Neural cell (in vitro differentiated cells): Measurements from ENCODE around the gene RMC1. TPM values are rescaled to one million over a fixed set of nuclear protein-coding genes. Genes with fewer than 3 reads are reported as not detected.

Source experiments
- H2AFZ ChIP-seq: fragments of 200-600, 300-800 bp; sonication (generic), shearing (Covaris generic); 2 replicates; pipeline ENCODE4 v1.6.0; 2014; ENCODE audit warnings: low read depth, mild to moderate bottlenecking, antibody characterized with exemption, low read length, moderate library complexity
- H3F3A ChIP-seq: fragments of 200-600 bp; shearing (Covaris generic); 2 replicates; pipeline ENCODE4 v1.6.1; 2016; ENCODE audit warnings: mild to moderate bottlenecking, moderate library complexity, mixed read lengths, antibody characterized with exemption, low read length; ENCODE audit not compliant: insufficient read depth, poor library complexity, severe bottlenecking
- H3K27ac ChIP-seq: fragments of 200-600, 300-800 bp; sonication (generic), shearing (Covaris generic); 2 replicates; pipeline ENCODE4 v1.5.1; 2014; ENCODE audit warnings: mild to moderate bottlenecking, low read length, moderate library complexity
- H3K27me3 ChIP-seq: fragments of 300-800, 200-600 bp; sonication (generic), shearing (Covaris generic); 2 replicates; pipeline ENCODE4 v1.6.0; 2014; ENCODE audit warnings: mild to moderate bottlenecking, low read depth, low read length, moderate library complexity; ENCODE audit not compliant: insufficient read depth
- H3K36me3 ChIP-seq: fragments of 300-800, 200-600 bp; sonication (generic), shearing (Covaris generic); 2 replicates; pipeline ENCODE4 v1.5.1; 2014; ENCODE audit warnings: mild to moderate bottlenecking, antibody characterized with exemption, low read length, moderate library complexity; ENCODE audit not compliant: insufficient read depth
- H3K4me2 ChIP-seq: fragments of 300-800, 200-600 bp; sonication (generic), shearing (Covaris generic); 2 replicates; pipeline ENCODE4 v1.6.0; 2014; ENCODE audit warnings: mild to moderate bottlenecking, low read length
- H3K4me3 ChIP-seq: fragments of 300-800, 200-600 bp; sonication (generic), shearing (Covaris generic); 2 replicates; pipeline ENCODE4 v1.5.1; 2014; ENCODE audit warnings: mild to moderate bottlenecking, low read length, moderate library complexity
- H3K79me2 ChIP-seq: fragments of 200-600 bp; shearing (Covaris generic); replicated peaks from 2 replicates; pipeline ENCODE4 v1.6.0; 2014; ENCODE audit warnings: mild to moderate bottlenecking, low read length, moderate library complexity; ENCODE audit not compliant: insufficient read depth
- H3K9ac ChIP-seq: fragments of 300-800, 200-600 bp; sonication (generic), shearing (Covaris generic); 2 replicates; pipeline ENCODE4 v1.6.1; 2016; ENCODE audit warnings: mild to moderate bottlenecking, low read length, mixed read lengths
- H3K9me2 ChIP-seq: fragments of 200-600 bp; shearing (Covaris generic); 2 replicates; pipeline ENCODE4 v1.6.1; 2016; ENCODE audit warnings: mild to moderate bottlenecking, low read length, mixed read lengths; ENCODE audit not compliant: insufficient read depth
- H3K9me3 ChIP-seq: fragments of 200-600, 300-800 bp; sonication (generic), shearing (Covaris generic); 2 replicates; pipeline ENCODE4 v1.6.1; 2016; ENCODE audit warnings: mild to moderate bottlenecking, mixed run types, low read length, moderate library complexity, mixed read lengths
- H4K20me1 ChIP-seq: fragments of 200-600 bp; shearing (Covaris generic); 2 replicates; pipeline ENCODE4 v1.6.1; 2016; ENCODE audit warnings: mild to moderate bottlenecking, mixed run types; ENCODE audit not compliant: insufficient read depth
- EP300 ChIP-seq: fragments of 450-650 bp; conservative IDR thresholded peaks from 2 replicates; pipeline ENCODE4 v1.6.1; 2014; ENCODE audit warnings: antibody characterized with exemption, mild to moderate bottlenecking, moderate library complexity; ENCODE audit not compliant: poor library complexity, severe bottlenecking
- EZH2 ChIP-seq: fragments of 200-600, 300-800 bp; shearing (Covaris generic), sonication (generic); IDR thresholded peaks from 2 replicates; pipeline ENCODE4 v1.6.1; 2014; ENCODE audit warnings: antibody characterized with exemption, low read length, borderline replicate concordance, mild to moderate bottlenecking; ENCODE audit not compliant: insufficient read depth, poor library complexity, severe bottlenecking
- MXI1 ChIP-seq: fragments of 450-650 bp; conservative IDR thresholded peaks from 2 replicates; pipeline ENCODE4 v1.6.1; 2014; ENCODE audit warnings: antibody characterized with exemption, mild to moderate bottlenecking; ENCODE audit not compliant: poor library complexity, severe bottlenecking
- POLR2AphosphoS5 ChIP-seq: IDR thresholded peaks from 2 replicates; pipeline ENCODE4 v1.6.1; 2012
- RAD21 ChIP-seq: fragments of 450-650 bp; conservative IDR thresholded peaks from 2 replicates; pipeline ENCODE4 v1.6.1; 2014; ENCODE audit warnings: antibody characterized with exemption, mild to moderate bottlenecking, moderate library complexity
- REST ChIP-seq: IDR thresholded peaks from 2 replicates; pipeline ENCODE4 v1.6.1; 2012; ENCODE audit warnings: borderline replicate concordance
- SMC3 ChIP-seq: fragments of 450-650 bp; conservative IDR thresholded peaks from 2 replicates; pipeline ENCODE4 v1.6.1; 2014; ENCODE audit warnings: antibody characterized with exemption, mild to moderate bottlenecking, moderate library complexity; ENCODE audit not compliant: poor library complexity
- TAF1 ChIP-seq: IDR thresholded peaks from 2 replicates; pipeline ENCODE4 v1.6.1; 2012; ENCODE audit warnings: low read depth
- polyA plus RNA-seq: library from polyadenylated mRNA; depleted of rRNA; stranded (reverse); fragments of >200 nt; gene quantifications from 2 replicates; pipeline ENCODE4 v1.2.3, GENCODE V29; 2014
- TF ChIP-seq, protein P1 (sequence below): fragments of 450-650 bp; IDR thresholded peaks from 2 replicates; pipeline ENCODE4 v1.5.1; 2014; ENCODE audit warnings: antibody characterized with exemption, mild to moderate bottlenecking, moderate library complexity; ENCODE audit not compliant: poor library complexity, severe bottlenecking

RMC1 gene
- polyA plus RNA-seq, 1 donor from 2014 or later: 42.2 TPM

DNA sequence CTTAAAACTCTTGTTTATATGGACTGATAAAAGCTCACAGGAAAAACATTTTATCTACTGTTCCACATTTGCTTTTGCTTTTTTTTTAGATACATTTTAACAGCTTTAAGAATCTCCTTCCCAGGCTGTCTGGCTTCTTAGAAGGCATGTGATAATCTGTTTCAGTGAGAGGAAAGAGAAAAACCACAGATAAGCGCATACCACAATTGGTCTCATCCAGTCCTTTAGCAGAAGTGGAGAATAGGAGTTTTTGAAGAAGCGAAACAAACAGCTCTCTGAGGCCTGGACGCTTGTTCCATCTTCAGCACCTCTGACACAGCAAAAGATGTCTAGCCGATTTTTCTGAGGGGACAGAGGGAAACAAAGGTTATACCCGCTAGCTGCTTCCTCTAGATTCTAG, 37.6 kb downstream of the RMC1 start:
- Histone ChIP-seq H4K20me1 (no peaks in the 10 kb centered on the region), H3K9ac (no peak overlapping the region), H3K27ac (no peak overlapping the region), H3K4me3 (no peak overlapping the region), H3K79me2 (no peaks in the 10 kb centered on the region), H3K36me3 (peaks cover 8% of the 10 kb centered on the region), H3K4me2 (no peak overlapping the region), H3K9me3 (no peaks in the 10 kb centered on the region), H3F3A (no peaks in the 10 kb centered on the region), H3K9me2 (no peaks in the 10 kb centered on the region), H2AFZ (no peak overlapping the region), H3K27me3 (no peaks in the 10 kb centered on the region)
- TF ChIP-seq EZH2 (no peak), RAD21 (no peak), EP300 (no peak), SMC3 (no peak), POLR2AphosphoS5 (no peak), REST (no peak), TAF1 (no peak), MXI1 (no peak)
- TF ChIP-seq, protein P1, sequence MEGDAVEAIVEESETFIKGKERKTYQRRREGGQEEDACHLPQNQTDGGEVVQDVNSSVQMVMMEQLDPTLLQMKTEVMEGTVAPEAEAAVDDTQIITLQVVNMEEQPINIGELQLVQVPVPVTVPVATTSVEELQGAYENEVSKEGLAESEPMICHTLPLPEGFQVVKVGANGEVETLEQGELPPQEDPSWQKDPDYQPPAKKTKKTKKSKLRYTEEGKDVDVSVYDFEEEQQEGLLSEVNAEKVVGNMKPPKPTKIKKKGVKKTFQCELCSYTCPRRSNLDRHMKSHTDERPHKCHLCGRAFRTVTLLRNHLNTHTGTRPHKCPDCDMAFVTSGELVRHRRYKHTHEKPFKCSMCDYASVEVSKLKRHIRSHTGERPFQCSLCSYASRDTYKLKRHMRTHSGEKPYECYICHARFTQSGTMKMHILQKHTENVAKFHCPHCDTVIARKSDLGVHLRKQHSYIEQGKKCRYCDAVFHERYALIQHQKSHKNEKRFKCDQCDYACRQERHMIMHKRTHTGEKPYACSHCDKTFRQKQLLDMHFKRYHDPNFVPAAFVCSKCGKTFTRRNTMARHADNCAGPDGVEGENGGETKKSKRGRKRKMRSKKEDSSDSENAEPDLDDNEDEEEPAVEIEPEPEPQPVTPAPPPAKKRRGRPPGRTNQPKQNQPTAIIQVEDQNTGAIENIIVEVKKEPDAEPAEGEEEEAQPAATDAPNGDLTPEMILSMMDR: no peak

DNA sequence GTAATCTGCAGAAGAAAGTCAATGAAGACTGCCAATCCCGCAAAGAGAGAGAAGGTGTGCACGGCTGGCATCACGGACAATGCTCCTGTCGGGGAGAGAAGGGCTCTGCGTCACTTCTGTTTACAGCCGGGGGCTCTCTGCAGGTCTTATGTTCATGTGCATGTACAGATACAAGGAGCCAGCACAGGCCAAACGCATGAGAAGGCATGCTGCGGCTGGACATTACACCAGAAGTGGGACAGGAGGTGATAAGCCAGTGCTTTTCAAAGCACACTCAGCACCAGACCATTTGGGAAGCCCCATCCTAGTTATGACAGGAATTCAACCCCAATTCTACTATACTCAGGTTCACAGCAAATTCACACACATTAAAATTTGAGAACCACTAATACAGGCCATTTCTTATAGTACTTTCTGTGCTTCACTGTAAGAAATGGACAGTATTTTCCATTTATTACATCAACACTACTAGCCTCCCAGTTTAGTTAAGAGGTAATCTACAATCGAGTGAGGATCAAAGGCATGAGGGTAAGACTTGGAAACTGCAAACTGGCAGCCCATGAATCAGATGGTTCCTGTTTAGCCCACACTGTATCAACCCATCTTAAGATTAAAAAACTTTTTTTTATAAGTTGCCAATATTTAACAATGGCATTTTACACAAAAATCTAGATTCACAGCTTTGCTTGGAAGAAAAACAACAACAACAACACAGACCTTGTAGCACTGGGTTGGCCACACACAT, 38.2 kb downstream of the RMC1 start:
- Histone ChIP-seq H3K79me2 (no peaks in the 10 kb centered on the region), H3K9ac (no peak overlapping the region), H3K9me2 (no peaks in the 10 kb centered on the region), H3F3A (no peaks in the 10 kb centered on the region), H3K4me3 (no peak overlapping the region), H3K27ac (no peak overlapping the region), H4K20me1 (no peaks in the 10 kb centered on the region), H3K9me3 (no peaks in the 10 kb centered on the region), H3K27me3 (no peaks in the 10 kb centered on the region), H2AFZ (no peak overlapping the region), H3K36me3 (peaks cover 8% of the 10 kb centered on the region), H3K4me2 (no peak overlapping the region)
- TF ChIP-seq SMC3 (no peak), RAD21 (no peak), REST (no peak), EP300 (no peak), POLR2AphosphoS5 (no peak), TAF1 (no peak), EZH2 (no peak), MXI1 (no peak)
- TF ChIP-seq, protein P1: no peak
